Measurements from ENCODE around the gene DOCK2. TPM values are rescaled to one million over a fixed set of nuclear protein-coding genes. Genes with fewer than 3 reads are reported as not detected.

DOCK2 gene
- total and polyA plus RNA-seq, 2 donors (not counting 1 experiment from before 2014, with no cell fraction given): 1.1 to 8.9 TPM

DNA sequence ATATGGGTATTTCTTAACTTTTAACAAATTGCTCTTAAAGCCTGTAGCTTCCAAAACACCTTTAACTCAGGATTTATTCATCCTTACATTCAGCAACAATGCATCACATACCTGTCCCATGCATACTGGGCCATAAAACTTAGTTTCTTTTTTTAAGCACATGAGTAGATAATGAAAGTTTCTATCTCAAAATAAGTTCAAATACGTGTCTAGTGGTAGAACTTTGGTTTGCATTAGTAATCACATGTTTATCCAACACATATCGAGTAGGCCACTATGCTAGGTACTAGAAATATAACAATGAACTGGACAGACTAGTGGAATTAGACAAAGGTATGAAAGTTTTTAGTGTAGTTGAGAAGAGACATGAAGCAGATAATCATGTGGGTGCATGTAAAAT, 99.6 kb downstream of the DOCK2 start:
- H3K27me3 ChIP-seq (ENCODE audit: control insufficient read depth, insufficient read depth, low read length): no peaks in the 10 kb centered on the region
- TF ChIP-seq, protein P1, sequence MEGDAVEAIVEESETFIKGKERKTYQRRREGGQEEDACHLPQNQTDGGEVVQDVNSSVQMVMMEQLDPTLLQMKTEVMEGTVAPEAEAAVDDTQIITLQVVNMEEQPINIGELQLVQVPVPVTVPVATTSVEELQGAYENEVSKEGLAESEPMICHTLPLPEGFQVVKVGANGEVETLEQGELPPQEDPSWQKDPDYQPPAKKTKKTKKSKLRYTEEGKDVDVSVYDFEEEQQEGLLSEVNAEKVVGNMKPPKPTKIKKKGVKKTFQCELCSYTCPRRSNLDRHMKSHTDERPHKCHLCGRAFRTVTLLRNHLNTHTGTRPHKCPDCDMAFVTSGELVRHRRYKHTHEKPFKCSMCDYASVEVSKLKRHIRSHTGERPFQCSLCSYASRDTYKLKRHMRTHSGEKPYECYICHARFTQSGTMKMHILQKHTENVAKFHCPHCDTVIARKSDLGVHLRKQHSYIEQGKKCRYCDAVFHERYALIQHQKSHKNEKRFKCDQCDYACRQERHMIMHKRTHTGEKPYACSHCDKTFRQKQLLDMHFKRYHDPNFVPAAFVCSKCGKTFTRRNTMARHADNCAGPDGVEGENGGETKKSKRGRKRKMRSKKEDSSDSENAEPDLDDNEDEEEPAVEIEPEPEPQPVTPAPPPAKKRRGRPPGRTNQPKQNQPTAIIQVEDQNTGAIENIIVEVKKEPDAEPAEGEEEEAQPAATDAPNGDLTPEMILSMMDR (conservative IDR thresholded peaks at IDR 0.05 in 1 of 2, IDR thresholded peaks at IDR 0.05 in 1 of 2; ENCODE audit: low read depth in 1 of 2, low read length in 2 of 2): no peak
- DNase-seq (ENCODE audit: low read depth in 2 of 2): no peak
- H3K36me3 ChIP-seq (ENCODE audit: control insufficient read depth, insufficient read depth, low read length): no peaks in the 10 kb centered on the region
- H3K79me2 ChIP-seq (ENCODE audit: control insufficient read depth, insufficient read depth, low read length): no peaks in the 10 kb centered on the region
- no peak overlapping the region for H3K9ac ChIP-seq (ENCODE audit: insufficient read depth, low read length)
- H3K4me1 ChIP-seq (ENCODE audit: control insufficient read depth, extremely low read depth, insufficient read depth, low read length): no peaks in the 10 kb centered on the region
- H4K20me1 ChIP-seq (ENCODE audit: control insufficient read depth, extremely low read depth, insufficient read depth, low read length): no peaks in the 10 kb centered on the region
- H3K27ac ChIP-seq (ENCODE audit: insufficient read depth, low read length): no peak overlapping the region
- no peak overlapping the region for H2AFZ ChIP-seq (ENCODE audit: low read length)
- H3K4me3 ChIP-seq (replicated peaks in 1 of 4; ENCODE audit: control extremely low read depth in 1 of 4, insufficient read depth in 1 of 4, low read depth in 3 of 4, low read length in 4 of 4): no peak overlapping the region
- H3K4me2 ChIP-seq (ENCODE audit: extremely low read depth, insufficient read depth, low read length): no peak overlapping the region
- H3K9me3 ChIP-seq (ENCODE audit: control insufficient read depth, insufficient read depth, low read depth, low read length): no peaks in the 10 kb centered on the region

DNA sequence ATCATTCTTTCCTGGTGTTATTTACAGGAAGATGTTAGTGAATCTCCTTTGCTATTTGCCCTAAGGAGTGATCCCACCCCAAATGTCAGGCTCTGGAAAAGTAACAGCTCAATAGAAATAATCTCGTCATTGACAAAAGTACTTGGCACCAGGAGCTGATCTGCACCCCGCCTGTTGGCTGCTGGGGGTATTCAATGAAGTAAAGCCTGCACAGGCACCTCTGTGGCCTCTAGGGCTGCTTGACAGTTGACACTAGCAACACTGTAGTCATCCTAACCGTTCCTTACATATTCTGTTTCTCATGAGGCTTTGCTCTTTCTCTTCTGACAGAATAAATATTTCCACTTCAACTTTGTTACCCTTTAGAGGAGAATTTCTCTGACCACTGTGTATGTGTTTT, 103.4 kb downstream of the DOCK2 start:
- no peaks in the 10 kb centered on the region for H3K27me3 ChIP-seq (ENCODE audit: control insufficient read depth, insufficient read depth, low read length)
- H3K4me3 ChIP-seq (replicated peaks in 1 of 4; ENCODE audit: control extremely low read depth in 1 of 4, insufficient read depth in 1 of 4, low read depth in 3 of 4, low read length in 4 of 4): no peak overlapping the region
- no peaks in the 10 kb centered on the region for H3K79me2 ChIP-seq (ENCODE audit: control insufficient read depth, insufficient read depth, low read length)
- H3K4me2 ChIP-seq (ENCODE audit: extremely low read depth, insufficient read depth, low read length): no peak overlapping the region
- no peak overlapping the region for H2AFZ ChIP-seq (ENCODE audit: low read length)
- no peaks in the 10 kb centered on the region for H4K20me1 ChIP-seq (ENCODE audit: control insufficient read depth, extremely low read depth, insufficient read depth, low read length)
- H3K4me1 ChIP-seq (ENCODE audit: control insufficient read depth, extremely low read depth, insufficient read depth, low read length): peaks cover 3% of the 10 kb centered on the region
- TF ChIP-seq EZH2 (IDR thresholded peaks at IDR 0.05; ENCODE audit: low read length, missing control alignments): no peak
- TF ChIP-seq, protein P1 (conservative IDR thresholded peaks at IDR 0.05 in 1 of 2, IDR thresholded peaks at IDR 0.05 in 1 of 2; ENCODE audit: low read depth in 1 of 2, low read length in 2 of 2): no peak
- no peaks in the 10 kb centered on the region for H3K9me3 ChIP-seq (ENCODE audit: control insufficient read depth, insufficient read depth, low read depth, low read length)
- no peak for DNase-seq (ENCODE audit: low read depth in 2 of 2)
- H3K36me3 ChIP-seq (ENCODE audit: control insufficient read depth, insufficient read depth, low read length): no peaks in the 10 kb centered on the region
- no peak overlapping the region for H3K27ac ChIP-seq (ENCODE audit: insufficient read depth, low read length)
- no peak overlapping the region for H3K9ac ChIP-seq (ENCODE audit: insufficient read depth, low read length)

DNA sequence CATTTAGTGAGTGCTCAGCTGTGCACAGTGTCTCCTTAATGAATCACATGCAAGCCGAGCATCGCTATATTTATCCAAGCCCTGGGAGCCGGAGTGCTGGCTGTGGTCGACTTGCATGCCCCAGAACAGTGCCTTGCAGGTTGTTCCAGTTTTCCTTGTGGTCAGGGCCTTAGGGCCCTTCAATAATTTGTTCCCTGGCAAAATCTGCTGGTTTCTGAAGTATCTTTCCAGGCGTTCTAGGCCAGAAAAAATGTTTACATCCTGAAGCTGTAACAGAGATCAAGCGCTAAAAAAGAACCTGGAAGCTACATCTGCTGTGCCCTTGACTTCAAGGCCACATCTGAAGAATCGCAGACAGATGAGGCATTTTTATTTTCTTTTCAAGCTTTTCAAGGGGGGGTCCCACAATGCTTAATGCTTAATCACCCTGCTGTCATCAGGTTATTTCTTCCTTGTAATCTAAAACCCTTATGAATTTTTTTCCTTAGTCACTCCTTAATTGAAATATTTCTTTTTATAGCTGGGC, 105.8 kb downstream of the DOCK2 start:
- peak; percentile 84 to 97 for DNase-seq (ENCODE audit: low read depth in 2 of 2)
- H3K9ac ChIP-seq (ENCODE audit: insufficient read depth, low read length): no peak overlapping the region
- no peak overlapping the region for H3K4me2 ChIP-seq (ENCODE audit: extremely low read depth, insufficient read depth, low read length)
- no peak for TF ChIP-seq EZH2 (IDR thresholded peaks at IDR 0.05; ENCODE audit: low read length, missing control alignments)
- TF ChIP-seq, protein P1 (conservative IDR thresholded peaks at IDR 0.05 in 1 of 2, IDR thresholded peaks at IDR 0.05 in 1 of 2; ENCODE audit: low read depth in 1 of 2, low read length in 2 of 2): no peak
- no peaks in the 10 kb centered on the region for H3K36me3 ChIP-seq (ENCODE audit: control insufficient read depth, insufficient read depth, low read length)
- no peaks in the 10 kb centered on the region for H4K20me1 ChIP-seq (ENCODE audit: control insufficient read depth, extremely low read depth, insufficient read depth, low read length)
- no peaks in the 10 kb centered on the region for H3K79me2 ChIP-seq (ENCODE audit: control insufficient read depth, insufficient read depth, low read length)
- H3K27me3 ChIP-seq (ENCODE audit: control insufficient read depth, insufficient read depth, low read length): no peaks in the 10 kb centered on the region
- H3K4me3 ChIP-seq (replicated peaks in 1 of 4; ENCODE audit: control extremely low read depth in 1 of 4, insufficient read depth in 1 of 4, low read depth in 3 of 4, low read length in 4 of 4): no peak overlapping the region
- H2AFZ ChIP-seq (ENCODE audit: low read length): no peak overlapping the region
- H3K9me3 ChIP-seq (ENCODE audit: control insufficient read depth, insufficient read depth, low read depth, low read length): no peaks in the 10 kb centered on the region
- no peak overlapping the region for H3K27ac ChIP-seq (ENCODE audit: insufficient read depth, low read length)
- peaks cover 3% of the 10 kb centered on the region for H3K4me1 ChIP-seq (ENCODE audit: control insufficient read depth, extremely low read depth, insufficient read depth, low read length)

All from fibroblast of lung (primary cell).